MCF 10A (cell line): ENCODE data around the gene SUGCT. TPM values are rescaled to one million over a fixed set of nuclear protein-coding genes. Genes with fewer than 3 reads are reported as not detected.

ENCODE experiments used
- BruUV-seq: library from RNA; stranded (reverse); fragments of 400-500 nt; replicated peaks from 2 replicates; lab custom pipeline; 2021; lab: Mats Ljungman, UMichigan
- CTCF ChIA-PET: fragments of 300-600 bp; sonication (Branson Sonifier 250); formaldehyde crosslinking; extraction: SDS; loops from one replicate; lab custom pipeline; 2021; ENCODE audit warnings: antibody characterized with exemption, inconsistent platforms; lab: Yijun Ruan, JAX
- POLR2A ChIA-PET: fragments of 300-600, 350-650 bp; sonication (Branson Sonifier 250); formaldehyde crosslinking; extraction: SDS; loops from one replicate; lab custom pipeline; 2020; ENCODE audit warnings: antibody characterized with exemption, inconsistent platforms; lab: Yijun Ruan, JAX
- DNase-seq: peaks from one replicate; pipeline ENCODE4 v3.0.0-alpha.2; 2018; ENCODE audit not compliant: unreplicated experiment
- H3K27ac Mint-ChIP-seq: one replicate; pipeline ENCODE4 v1.8.0; 2022; ENCODE audit warnings: mild to moderate bottlenecking, low read depth, mixed read lengths; ENCODE audit not compliant: unreplicated experiment
- H3K27me3 Mint-ChIP-seq: one replicate; pipeline ENCODE4 v1.8.0; 2022; ENCODE audit warnings: mixed read lengths; ENCODE audit not compliant: insufficient read depth, unreplicated experiment
- H3K36me3 Mint-ChIP-seq: one replicate; pipeline ENCODE4 v1.8.0; 2022; ENCODE audit warnings: mild to moderate bottlenecking, moderate library complexity, mixed read lengths; ENCODE audit not compliant: insufficient read depth, unreplicated experiment
- H3K4me1 Mint-ChIP-seq: one replicate; pipeline ENCODE4 v1.8.0; 2022; ENCODE audit warnings: mixed read lengths; ENCODE audit not compliant: insufficient read depth, unreplicated experiment
- H3K4me3 Mint-ChIP-seq: one replicate; pipeline ENCODE4 v1.8.0; 2022; ENCODE audit warnings: mild to moderate bottlenecking, moderate library complexity, mixed read lengths; ENCODE audit not compliant: unreplicated experiment
- H3K9me3 Mint-ChIP-seq: one replicate; pipeline ENCODE4 v1.8.0; 2022; ENCODE audit warnings: mixed read lengths; ENCODE audit not compliant: unreplicated experiment
- CTCF ChIP-seq: fragments of 200-600 bp; IDR thresholded peaks from one replicate; pipeline ENCODE4 v1.8.0; 2022; ENCODE audit warnings: antibody characterized with exemption, mild to moderate bottlenecking; ENCODE audit not compliant: unreplicated experiment
- intact Hi-C: fragments of 100-400 bp; cut with micrococcal nuclease; formaldehyde crosslinking; loops from 2 replicates; pipeline ENCODE4 v1.14.1; 2022
- total RNA-seq: library from RNA; stranded (reverse); gene quantifications from 2 replicates; pipeline ENCODE4 v1.2.3, GENCODE V29; 2022

The SUGCT gene
- total RNA-seq, 1 experiment from 2014 or later, result 25.4 TPM

- no peak for DNase-seq
- intact Hi-C loops, result no loop called here
- CTCF ChIA-PET, result interaction anchor here (1.2 kb wide), 1 partner anchor 12 kb away, joined by 3 read pairs; no protein-coding TSS in a partner anchor
- Mint-ChIP-seq H3K9me3 (no peaks in the 10 kb centered on the region), H3K4me1 (no peaks in the 10 kb centered on the region), H3K4me3 (no peak overlapping the region), H3K27me3 (no peaks in the 10 kb centered on the region), H3K36me3 (no peaks in the 10 kb centered on the region), H3K27ac (no peak overlapping the region)
- TF ChIP-seq CTCF, result no peak
- POLR2A ChIA-PET, result no interaction called here
- no TSS peak for BruUV-seq
Measured at GRCh38 chr7:40418448-40418847, 283.6 kb downstream of the SUGCT start.

- Mint-ChIP-seq H3K27ac (no peak overlapping the region), H3K4me1 (no peaks in the 10 kb centered on the region), H3K9me3 (no peaks in the 10 kb centered on the region), H3K4me3 (no peak overlapping the region), H3K36me3 (no peaks in the 10 kb centered on the region), H3K27me3 (no peaks in the 10 kb centered on the region)
- intact Hi-C loops, result no loop called here
- CTCF ChIA-PET, result interaction anchor here (1.0 to 1.2 kb wide), 2 partner anchors 18 to 1286 kb away, joined by 3 read pairs; no protein-coding TSS in a partner anchor
- POLR2A ChIA-PET, result interaction anchor here (1.5 kb wide), 1 partner anchor 8 kb away, joined by 5 read pairs; no protein-coding TSS in a partner anchor
- DNase-seq, result no peak
- no TSS peak for BruUV-seq
- no peak for TF ChIP-seq CTCF
Measured at GRCh38 chr7:40418983-40419382, 284.2 kb downstream of the SUGCT start.

- ChIA-PET POLR2A (interaction anchor here (1.5 kb wide), 1 partner anchor 9 kb away, joined by 5 read pairs; no protein-coding TSS in a partner anchor), CTCF (interaction anchor here (0.8 to 1.2 kb wide), 3 partner anchors 19 to 1286 kb away, joined by 3 read pairs; no protein-coding TSS in a partner anchor)
- H3K27ac Mint-ChIP-seq, result no peak overlapping the region
- intact Hi-C loops, result no loop called here
- H3K4me3 Mint-ChIP-seq, result no peak overlapping the region
- TF ChIP-seq CTCF, result no peak
- BruUV-seq, result no TSS peak
- DNase-seq, result no peak
- no peaks in the 10 kb centered on the region for H3K27me3 Mint-ChIP-seq
- H3K36me3 Mint-ChIP-seq, result no peaks in the 10 kb centered on the region
- H3K4me1 Mint-ChIP-seq, result no peaks in the 10 kb centered on the region
- no peaks in the 10 kb centered on the region for H3K9me3 Mint-ChIP-seq
Measured at GRCh38 chr7:40419806-40420205, 285.0 kb downstream of the SUGCT start.

GRCh38 chr7:40421433-40421832 is 286.6 kb downstream of the SUGCT start:
- no peak overlapping the region for H3K4me3 Mint-ChIP-seq
- intact Hi-C loops, result no loop called here
- ChIA-PET POLR2A (no interaction called here), CTCF (interaction anchor here (0.6 to 1.2 kb wide), 3 partner anchors 24 to 189 kb away, joined by 3 read pairs; no protein-coding TSS in a partner anchor)
- H3K4me1 Mint-ChIP-seq, result no peaks in the 10 kb centered on the region
- no peak overlapping the region for H3K27ac Mint-ChIP-seq
- BruUV-seq, result no TSS peak
- no peak for TF ChIP-seq CTCF
- DNase-seq, result no peak
- no peaks in the 10 kb centered on the region for H3K9me3 Mint-ChIP-seq
- no peaks in the 10 kb centered on the region for H3K27me3 Mint-ChIP-seq
- H3K36me3 Mint-ChIP-seq, result no peaks in the 10 kb centered on the region
